ENCODE data around the gene PSMG2. TPM values are rescaled to one million over a fixed set of nuclear protein-coding genes. Genes with fewer than 3 reads are reported as not detected.

PSMG2 gene
- polyA plus RNA-seq, 3 donors = 37.1 to 143 (median 118) TPM

- peak in 1 of 3 donors; percentile 13 for DNase-seq
- TF ChIP-seq CTCF (IDR thresholded peaks at IDR 0.05) = no peak
- Histone ChIP-seq H3K9ac (ENCODE audit: insufficient read depth, low read length, poor library complexity, severe bottlenecking) (no peak overlapping the region), H3K9me3 (replicated peaks in 1 of 2; ENCODE audit: control insufficient read depth in 1 of 2, insufficient read depth in 1 of 2, low read length in 2 of 2) (no peaks in the 10 kb centered on the region), H3K4me3 (replicated peaks in 1 of 3; ENCODE audit: low read depth in 2 of 3, low read length in 3 of 3) (no peak overlapping the region), H3K79me2 (ENCODE audit: insufficient read depth, low read length) (no peaks in the 10 kb centered on the region), H4K20me1 (ENCODE audit: insufficient read depth, low read length) (no peaks in the 10 kb centered on the region), H3K4me1 (ENCODE audit: control insufficient read depth in 1 of 2, insufficient read depth in 2 of 2, low read length in 2 of 2) (no peaks in the 10 kb centered on the region), H3K27me3 (ENCODE audit: control insufficient read depth in 2 of 2, insufficient read depth in 2 of 2, low read length in 2 of 2) (no peaks in the 10 kb centered on the region), H2AFZ (ENCODE audit: insufficient read depth, low read depth, low read length, poor library complexity, severe bottlenecking) (no peak overlapping the region), H3K36me3 (replicated peaks in 1 of 2; ENCODE audit: control insufficient read depth in 1 of 2, insufficient read depth in 2 of 2, low read length in 2 of 2) (no peaks in the 10 kb centered on the region), H3K4me2 (replicated peaks; ENCODE audit: extremely low read depth, low read length, poor library complexity, severe bottlenecking) (no peak overlapping the region), H3K27ac (ENCODE audit: low read depth in 1 of 2, low read length in 2 of 2) (no peak overlapping the region)
- no peak overlapping the region for H3K27ac Mint-ChIP-seq
- H3K27me3 Mint-ChIP-seq (ENCODE audit: low read depth in 3 of 3) = peaks cover 0 to 1% (median 0%) of the 10 kb centered on the region in 3 donors
- no peaks in the 10 kb centered on the region for H3K9me3 Mint-ChIP-seq
- H3K4me3 Mint-ChIP-seq = no peak overlapping the region
- no peaks in the 10 kb centered on the region for H3K36me3 Mint-ChIP-seq
- no peaks in the 10 kb centered on the region for H3K4me1 Mint-ChIP-seq
- WGBS (ENCODE audit: insufficient coverage) = no CpG with 5 or more reads among the region's 5 CpGs
- intact Hi-C loops (cut with micrococcal nuclease) = loop anchor here (5.0 kb wide), 2 partner anchors 155 to 190 kb away; no protein-coding TSS in a partner anchor
Observed at GRCh38 chr18:12742453-12742852, 39.6 kb downstream of the PSMG2 start.

GRCh38 chr18:12744103-12744502, 41.3 kb downstream of the PSMG2 start:
- no peaks in the 10 kb centered on the region for H4K20me1 ChIP-seq (ENCODE audit: insufficient read depth, low read length)
- Mint-ChIP-seq H3K36me3 (no peaks in the 10 kb centered on the region), H3K27ac (no peak overlapping the region), H3K27me3 (ENCODE audit: low read depth in 3 of 3) (peaks cover 0 to 1% (median under 1%) of the 10 kb centered on the region in 3 donors), H3K9me3 (no peaks in the 10 kb centered on the region), H3K4me1 (no peaks in the 10 kb centered on the region), H3K4me3 (no peak overlapping the region)
- WGBS (ENCODE audit: insufficient coverage) = 0% methylated on average over 1 of the region's 2 CpGs
- no peaks in the 10 kb centered on the region for H3K79me2 ChIP-seq (ENCODE audit: insufficient read depth, low read length)
- intact Hi-C loops (cut with micrococcal nuclease) = loop anchor here (5.0 kb wide), 2 partner anchors 153 to 188 kb away; no protein-coding TSS in a partner anchor
- no peaks in the 10 kb centered on the region for H3K4me1 ChIP-seq (ENCODE audit: control insufficient read depth in 1 of 2, insufficient read depth in 2 of 2, low read length in 2 of 2)
- no peaks in the 10 kb centered on the region for H3K27me3 ChIP-seq (ENCODE audit: control insufficient read depth in 2 of 2, insufficient read depth in 2 of 2, low read length in 2 of 2)
- H2AFZ ChIP-seq (ENCODE audit: insufficient read depth, low read depth, low read length, poor library complexity, severe bottlenecking) = no peak overlapping the region
- H3K9ac ChIP-seq (ENCODE audit: insufficient read depth, low read length, poor library complexity, severe bottlenecking) = no peak overlapping the region
- H3K4me3 ChIP-seq (replicated peaks in 1 of 3; ENCODE audit: low read depth in 2 of 3, low read length in 3 of 3) = no peak overlapping the region
- H3K4me2 ChIP-seq (replicated peaks; ENCODE audit: extremely low read depth, low read length, poor library complexity, severe bottlenecking) = no peak overlapping the region
- peak; percentile 23 to 57 (median 47) for DNase-seq
- H3K9me3 ChIP-seq (replicated peaks in 1 of 2; ENCODE audit: control insufficient read depth in 1 of 2, insufficient read depth in 1 of 2, low read length in 2 of 2) = no peaks in the 10 kb centered on the region
- no peaks in the 10 kb centered on the region for H3K36me3 ChIP-seq (replicated peaks in 1 of 2; ENCODE audit: control insufficient read depth in 1 of 2, insufficient read depth in 2 of 2, low read length in 2 of 2)
- no peak overlapping the region for H3K27ac ChIP-seq (ENCODE audit: low read depth in 1 of 2, low read length in 2 of 2)
- peak; percentile 66 for TF ChIP-seq CTCF (IDR thresholded peaks at IDR 0.05)
